HG02981 (cell line): ENCODE results near the gene MRGPRX3.
A peak's percentile ranks its signal among the peaks of the same experiment; 100 is the strongest.
"Not testable (repeated sequence)": the region's sequence is repeated elsewhere in the genome, so short reads cannot be mapped to it uniquely, and the experiment has no call there.

ENCODE experiments used
- ATAC-seq: cut with Tn5 transposase; IDR thresholded peaks from one replicate; pipeline ENCODE4 v1.9.1; 2021; ENCODE audit warnings: mild to moderate bottlenecking, moderate library complexity; ENCODE audit not compliant: unreplicated experiment

MRGPRX3 gene

GRCh38 chr11:18132341-18132740 is at the start of gene MRGPRX3:
MRGPRX3 (plus strand) TSS chr11:18132571; CDS start chr11:18137203, 4,632 bp downstream.
- no peak for ATAC-seq

- ATAC-seq = no peak
These were observed 44.0 kb upstream of the MRGPRX3 start for GRCh38 chr11:18088366-18088765.

- ATAC-seq = no peak
These were observed 43.4 kb upstream of the MRGPRX3 start for GRCh38 chr11:18088966-18089365.

- no peak for ATAC-seq
These were observed 40.6 kb upstream of the MRGPRX3 start for GRCh38 chr11:18091731-18092130.

GRCh38 chr11:18093959-18094358 is 38.4 kb upstream of the MRGPRX3 start:
- ATAC-seq = no peak

- no peak for ATAC-seq
These were observed 31.3 kb upstream of the MRGPRX3 start for GRCh38 chr11:18100926-18101656.

GRCh38 chr11:18105086-18105801 is 27.1 kb upstream of the MRGPRX3 start:
- ATAC-seq = no peak

GRCh38 chr11:18105802-18106574 is 26.4 kb upstream of the MRGPRX3 start, which contains the start of gene SAAL1:
SAAL1 (minus strand) TSS chr11:18106082; CDS start chr11:18106041, 41 bp downstream.
- ATAC-seq = peak; percentile 92

GRCh38 chr11:18106688-18107087 is 25.7 kb upstream of the MRGPRX3 start:
- no peak for ATAC-seq

- no peak for ATAC-seq
These were observed 24.1 kb upstream of the MRGPRX3 start for GRCh38 chr11:18108254-18108653.

- ATAC-seq = no peak
These were observed 21.4 kb upstream of the MRGPRX3 start for GRCh38 chr11:18111005-18111404.

GRCh38 chr11:18115360-18116127 is 16.8 kb upstream of the MRGPRX3 start:
- peak; percentile 86 for ATAC-seq

- ATAC-seq = not testable (repeated sequence)
These were observed 11.0 kb upstream of the MRGPRX3 start for GRCh38 chr11:18121331-18121828.

- ATAC-seq = not testable (repeated sequence)
These were observed 1.3 kb upstream of the MRGPRX3 start for GRCh38 chr11:18131115-18131514.

GRCh38 chr11:18135308-18135707 is 2.9 kb downstream of the MRGPRX3 start:
- ATAC-seq = no peak

GRCh38 chr11:18137186-18137800 is 4.9 kb downstream of the MRGPRX3 start:
- no peak for ATAC-seq

- ATAC-seq = no peak
These were observed 7.8 kb downstream of the MRGPRX3 start for GRCh38 chr11:18140145-18140544.

GRCh38 chr11:18144243-18144642 is 11.9 kb downstream of the MRGPRX3 start:
- ATAC-seq = no peak

GRCh38 chr11:18145025-18145424 is 12.7 kb downstream of the MRGPRX3 start:
- ATAC-seq = no peak

- no peak for ATAC-seq
These were observed 13.5 kb downstream of the MRGPRX3 start for GRCh38 chr11:18145837-18146236.
